KMS-11 (cell line): Measurements from ENCODE around the gene MPRIP.
"Not testable (repeated sequence)": the region's sequence is repeated elsewhere in the genome, so short reads cannot be mapped to it uniquely, and the experiment has no call there.

Experiments used
- H2AFZ ChIP-seq: fragments of 200-600 bp; sonication (generic); 2 replicates; pipeline ENCODE4 v1.6.1; 2016; ENCODE audit warnings: antibody characterized with exemption, mixed run types, low read depth
- H3K27ac ChIP-seq: fragments of 200-600 bp; sonication (generic); 2 replicates; pipeline ENCODE4 v1.6.1; 2016; ENCODE audit warnings: mild to moderate bottlenecking, mixed run types
- H3K27me3 ChIP-seq: fragments of 200-600 bp; sonication (generic); 2 replicates; pipeline ENCODE4 v1.6.1; 2017; ENCODE audit warnings: mild to moderate bottlenecking, low read depth, mixed run types, moderate library complexity; ENCODE audit not compliant: insufficient read depth
- H3K36me3 ChIP-seq: fragments of 200-600 bp; sonication (generic); 2 replicates; pipeline ENCODE4 v1.6.1; 2017; ENCODE audit warnings: mild to moderate bottlenecking, mixed run types; ENCODE audit not compliant: insufficient read depth
- H3K4me1 ChIP-seq: fragments of 200-600 bp; sonication (generic); 2 replicates; pipeline ENCODE4 v1.6.1; 2016; ENCODE audit warnings: mild to moderate bottlenecking, low read depth, mixed run types; ENCODE audit not compliant: poor library complexity, severe bottlenecking
- H3K4me2 ChIP-seq: fragments of 200-600 bp; sonication (generic); 2 replicates; pipeline ENCODE4 v1.7.0; 2016; ENCODE audit warnings: mild to moderate bottlenecking, mixed run types
- H3K4me3 ChIP-seq: fragments of 200-600 bp; sonication (generic); IDR thresholded peaks from 2 replicates; pipeline ENCODE4 v1.6.1; 2017; ENCODE audit warnings: low read depth, low read length, mixed read lengths; ENCODE audit not compliant: insufficient read depth
- H3K79me2 ChIP-seq: fragments of 200-600 bp; sonication (generic); 2 replicates; pipeline ENCODE4 v1.6.1; 2016; ENCODE audit warnings: low read depth, mixed run types; ENCODE audit not compliant: insufficient read depth
- H3K9ac ChIP-seq: fragments of 200-600 bp; sonication (generic); 2 replicates; pipeline ENCODE4 v1.6.1; 2016; ENCODE audit warnings: mild to moderate bottlenecking, mixed run types
- H4K20me1 ChIP-seq: fragments of 200-600 bp; sonication (generic); 2 replicates; pipeline ENCODE4 v1.6.1; 2016; ENCODE audit warnings: mild to moderate bottlenecking, mixed run types; ENCODE audit not compliant: insufficient read depth
- CTCF ChIP-seq: fragments of 200-600 bp; sonication (generic); conservative IDR thresholded peaks from 2 replicates; pipeline ENCODE4 v1.6.1; 2017; ENCODE audit warnings: low read depth, mild to moderate bottlenecking, antibody characterized with exemption, low read length, moderate library complexity, mixed read lengths

Gene MPRIP

GRCh38 chr17:17183744-17184143 lies 141.5 kb downstream of the MPRIP start:
- peaks cover 19% of the 10 kb centered on the region for H3K4me1 ChIP-seq
- no peak overlapping the region for H3K9ac ChIP-seq
- no peaks in the 10 kb centered on the region for H3K36me3 ChIP-seq
- no peak overlapping the region for H2AFZ ChIP-seq
- no peak for TF ChIP-seq CTCF
- H3K4me2 ChIP-seq: no peak overlapping the region
- no peaks in the 10 kb centered on the region for H4K20me1 ChIP-seq
- H3K27me3 ChIP-seq: no peaks in the 10 kb centered on the region
- no peak overlapping the region for H3K4me3 ChIP-seq
- no peaks in the 10 kb centered on the region for H3K79me2 ChIP-seq
- H3K27ac ChIP-seq: no peak overlapping the region

GRCh38 chr17:17184985-17185757 lies 142.9 kb downstream of the MPRIP start:
- not testable (repeated sequence) for H3K36me3 ChIP-seq, H3K9ac ChIP-seq, H3K27ac ChIP-seq, H2AFZ ChIP-seq, H3K27me3 ChIP-seq, H4K20me1 ChIP-seq, H3K4me2 ChIP-seq, H3K4me3 ChIP-seq, H3K79me2 ChIP-seq
- peaks cover 19% of the 10 kb centered on the region for H3K4me1 ChIP-seq

GRCh38 chr17:17186051-17186450 lies 143.8 kb downstream of the MPRIP start:
- H3K4me3 ChIP-seq: no peak overlapping the region
- peaks cover 19% of the 10 kb centered on the region for H3K4me1 ChIP-seq
- H3K36me3 ChIP-seq: no peaks in the 10 kb centered on the region
- no peak overlapping the region for H3K4me2 ChIP-seq
- H3K79me2 ChIP-seq: no peaks in the 10 kb centered on the region
- no peak overlapping the region for H2AFZ ChIP-seq
- no peak overlapping the region for H3K27ac ChIP-seq
- H4K20me1 ChIP-seq: no peaks in the 10 kb centered on the region
- H3K9ac ChIP-seq: no peak overlapping the region
- no peaks in the 10 kb centered on the region for H3K27me3 ChIP-seq
- TF ChIP-seq CTCF: no peak

- Histone ChIP-seq H3K4me3 (no peak overlapping the region), H3K4me1 (peaks cover 19% of the 10 kb centered on the region), H3K36me3 (no peaks in the 10 kb centered on the region), H2AFZ (no peak overlapping the region), H4K20me1 (no peaks in the 10 kb centered on the region), H3K27ac (no peak overlapping the region), H3K79me2 (no peaks in the 10 kb centered on the region), H3K4me2 (no peak overlapping the region), H3K9ac (no peak overlapping the region), H3K27me3 (no peaks in the 10 kb centered on the region)
- no peak for TF ChIP-seq CTCF
Measured at GRCh38 chr17:17186551-17187505, 144.6 kb downstream of the MPRIP start.
